ENCODE measurements around the gene GRN. TPM values are rescaled to one million over a fixed set of nuclear protein-coding genes. Genes with fewer than 3 reads are reported as not detected.

Gene GRN
- total and polyA plus RNA-seq, 2 of the 13 experiments (the other 11 are each of a cell fraction or from before 2014, with no cell fraction given): 86.6 to 143 TPM

DNA sequence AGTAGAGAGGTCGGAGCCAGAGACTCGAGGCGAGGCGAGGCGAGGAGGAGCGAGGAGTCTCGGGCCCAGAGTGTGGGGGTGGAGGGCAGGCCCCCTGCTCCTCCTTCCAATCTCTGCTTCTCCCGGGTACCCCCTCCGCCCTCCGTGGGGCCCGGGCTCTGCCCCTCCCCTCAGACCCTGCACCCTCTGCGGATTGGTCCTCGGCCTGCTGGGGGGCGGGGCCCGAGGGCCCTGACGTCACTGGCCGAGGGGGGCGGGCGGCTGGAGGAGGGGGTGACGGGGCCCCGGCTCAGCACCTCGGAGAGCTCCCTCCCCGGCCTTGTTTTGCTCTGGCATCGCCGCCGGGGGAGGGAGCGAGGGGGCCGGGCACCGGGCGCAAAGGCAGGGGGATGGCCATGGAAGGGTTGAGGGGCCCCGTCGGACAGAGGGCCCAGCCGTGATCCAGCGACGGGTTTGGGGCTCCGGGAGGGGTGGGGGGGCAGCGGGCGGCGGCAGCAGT lies 36.7 kb upstream of the GRN start, which contains the start of gene RUNDC3A (continued):
- TF ChIP-seq SKI (IDR thresholded peaks at IDR 0.05; ENCODE audit: partially characterized antibody) (no peak), ZSCAN12 (CRISPR knock-in tag; IDR thresholded peaks at IDR 0.05) (peak; percentile 96), TCF7 (IDR thresholded peaks at IDR 0.05; ENCODE audit: low read depth) (no peak), ZFP36 (IDR thresholded peaks at IDR 0.05; ENCODE audit: borderline replicate concordance, low read depth, low read length, partially characterized antibody) (no peak), TBL1XR1 (IDR thresholded peaks at IDR 0.05; ENCODE audit: borderline replicate concordance, low read length, partially characterized antibody) (no peak), SP2 (CRISPR knock-in tag; IDR thresholded peaks at IDR 0.05) (peak; percentile 61), ZNF768 (CRISPR knock-in tag; IDR thresholded peaks at IDR 0.05) (peak; percentile 73; the same call in 1 of the 2 replicates), ZFP41 (CRISPR knock-in tag; IDR thresholded peaks at IDR 0.05; ENCODE audit: borderline replicate concordance) (no peak), IKZF4 (CRISPR knock-in tag; IDR thresholded peaks at IDR 0.05; ENCODE audit: borderline replicate concordance, low read depth, not compliant biosample characterization) (no peak), ZNF136 (CRISPR knock-in tag; IDR thresholded peaks at IDR 0.05; ENCODE audit: low read depth) (no peak), ZMYM2 (CRISPR knock-in tag; IDR thresholded peaks at IDR 0.05) (no peak), ZNF33B (CRISPR knock-in tag; IDR thresholded peaks at IDR 0.05) (peak; percentile 40; the same call in 1 of the 2 replicates), RARG (CRISPR knock-in tag; IDR thresholded peaks at IDR 0.05; ENCODE audit: low read depth) (no peak), SRF (IDR thresholded peaks at IDR 0.05; ENCODE audit: low read depth, low read length) (no peak), ZNF207 (IDR thresholded peaks at IDR 0.05; ENCODE audit: borderline replicate concordance) (no peak)
- TF ChIP-seq, protein P1, sequence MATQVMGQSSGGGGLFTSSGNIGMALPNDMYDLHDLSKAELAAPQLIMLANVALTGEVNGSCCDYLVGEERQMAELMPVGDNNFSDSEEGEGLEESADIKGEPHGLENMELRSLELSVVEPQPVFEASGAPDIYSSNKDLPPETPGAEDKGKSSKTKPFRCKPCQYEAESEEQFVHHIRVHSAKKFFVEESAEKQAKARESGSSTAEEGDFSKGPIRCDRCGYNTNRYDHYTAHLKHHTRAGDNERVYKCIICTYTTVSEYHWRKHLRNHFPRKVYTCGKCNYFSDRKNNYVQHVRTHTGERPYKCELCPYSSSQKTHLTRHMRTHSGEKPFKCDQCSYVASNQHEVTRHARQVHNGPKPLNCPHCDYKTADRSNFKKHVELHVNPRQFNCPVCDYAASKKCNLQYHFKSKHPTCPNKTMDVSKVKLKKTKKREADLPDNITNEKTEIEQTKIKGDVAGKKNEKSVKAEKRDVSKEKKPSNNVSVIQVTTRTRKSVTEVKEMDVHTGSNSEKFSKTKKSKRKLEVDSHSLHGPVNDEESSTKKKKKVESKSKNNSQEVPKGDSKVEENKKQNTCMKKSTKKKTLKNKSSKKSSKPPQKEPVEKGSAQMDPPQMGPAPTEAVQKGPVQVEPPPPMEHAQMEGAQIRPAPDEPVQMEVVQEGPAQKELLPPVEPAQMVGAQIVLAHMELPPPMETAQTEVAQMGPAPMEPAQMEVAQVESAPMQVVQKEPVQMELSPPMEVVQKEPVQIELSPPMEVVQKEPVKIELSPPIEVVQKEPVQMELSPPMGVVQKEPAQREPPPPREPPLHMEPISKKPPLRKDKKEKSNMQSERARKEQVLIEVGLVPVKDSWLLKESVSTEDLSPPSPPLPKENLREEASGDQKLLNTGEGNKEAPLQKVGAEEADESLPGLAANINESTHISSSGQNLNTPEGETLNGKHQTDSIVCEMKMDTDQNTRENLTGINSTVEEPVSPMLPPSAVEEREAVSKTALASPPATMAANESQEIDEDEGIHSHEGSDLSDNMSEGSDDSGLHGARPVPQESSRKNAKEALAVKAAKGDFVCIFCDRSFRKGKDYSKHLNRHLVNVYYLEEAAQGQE (IDR thresholded peaks at IDR 0.05; ENCODE audit: borderline replicate concordance in 1 of 2, low read depth in 1 of 2, low read length in 2 of 2): peak; percentile 85 to 98
- TF ChIP-seq, protein P2, sequence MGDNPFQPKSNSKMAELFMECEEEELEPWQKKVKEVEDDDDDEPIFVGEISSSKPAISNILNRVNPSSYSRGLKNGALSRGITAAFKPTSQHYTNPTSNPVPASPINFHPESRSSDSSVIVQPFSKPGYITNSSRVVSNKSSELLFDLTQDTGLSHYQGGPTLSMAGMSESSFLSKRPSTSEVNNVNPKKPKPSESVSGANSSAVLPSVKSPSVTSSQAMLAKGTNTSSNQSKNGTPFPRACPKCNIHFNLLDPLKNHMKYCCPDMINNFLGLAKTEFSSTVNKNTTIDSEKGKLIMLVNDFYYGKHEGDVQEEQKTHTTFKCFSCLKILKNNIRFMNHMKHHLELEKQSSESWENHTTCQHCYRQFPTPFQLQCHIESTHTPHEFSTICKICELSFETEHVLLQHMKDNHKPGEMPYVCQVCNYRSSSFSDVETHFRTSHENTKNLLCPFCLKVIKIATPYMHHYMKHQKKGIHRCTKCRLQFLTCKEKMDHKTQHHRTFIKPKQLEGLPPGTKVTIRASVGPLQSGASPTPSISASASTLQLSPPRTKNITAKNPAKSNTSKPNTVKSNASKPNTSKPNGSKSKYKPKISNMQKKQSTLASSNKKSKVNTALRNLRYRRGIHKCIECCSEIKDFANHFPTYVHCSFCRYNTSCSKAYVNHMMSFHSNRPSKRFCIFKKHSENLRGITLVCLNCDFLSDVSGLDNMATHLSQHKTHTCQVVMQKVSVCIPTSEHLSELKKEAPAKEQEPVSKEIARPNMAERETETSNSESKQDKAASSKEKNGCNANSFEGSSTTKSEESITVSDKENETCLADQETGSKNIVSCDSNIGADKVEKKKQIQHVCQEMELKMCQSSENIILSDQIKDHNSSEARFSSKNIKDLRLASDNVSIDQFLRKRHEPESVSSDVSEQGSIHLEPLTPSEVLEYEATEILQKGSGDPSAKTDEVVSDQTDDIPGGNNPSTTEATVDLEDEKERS (CRISPR knock-in tag; IDR thresholded peaks at IDR 0.05): no peak
- TF ChIP-seq, protein P3, sequence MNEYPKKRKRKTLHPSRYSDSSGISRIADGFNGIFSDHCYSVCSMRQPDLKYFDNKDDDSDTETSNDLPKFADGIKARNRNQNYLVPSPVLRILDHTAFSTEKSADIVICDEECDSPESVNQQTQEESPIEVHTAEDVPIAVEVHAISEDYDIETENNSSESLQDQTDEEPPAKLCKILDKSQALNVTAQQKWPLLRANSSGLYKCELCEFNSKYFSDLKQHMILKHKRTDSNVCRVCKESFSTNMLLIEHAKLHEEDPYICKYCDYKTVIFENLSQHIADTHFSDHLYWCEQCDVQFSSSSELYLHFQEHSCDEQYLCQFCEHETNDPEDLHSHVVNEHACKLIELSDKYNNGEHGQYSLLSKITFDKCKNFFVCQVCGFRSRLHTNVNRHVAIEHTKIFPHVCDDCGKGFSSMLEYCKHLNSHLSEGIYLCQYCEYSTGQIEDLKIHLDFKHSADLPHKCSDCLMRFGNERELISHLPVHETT (CRISPR knock-in tag; conservative IDR thresholded peaks at IDR 0.05): 0 out of 2 replicates have a peak, but pooled peaks have one; percentile 54
- TF ChIP-seq, protein P4, sequence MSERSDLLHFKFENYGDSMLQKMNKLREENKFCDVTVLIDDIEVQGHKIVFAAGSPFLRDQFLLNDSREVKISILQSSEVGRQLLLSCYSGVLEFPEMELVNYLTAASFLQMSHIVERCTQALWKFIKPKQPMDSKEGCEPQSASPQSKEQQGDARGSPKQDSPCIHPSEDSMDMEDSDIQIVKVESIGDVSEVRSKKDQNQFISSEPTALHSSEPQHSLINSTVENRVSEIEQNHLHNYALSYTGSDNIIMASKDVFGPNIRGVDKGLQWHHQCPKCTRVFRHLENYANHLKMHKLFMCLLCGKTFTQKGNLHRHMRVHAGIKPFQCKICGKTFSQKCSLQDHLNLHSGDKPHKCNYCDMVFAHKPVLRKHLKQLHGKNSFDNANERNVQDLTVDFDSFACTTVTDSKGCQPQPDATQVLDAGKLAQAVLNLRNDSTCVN (CRISPR knock-in tag; IDR thresholded peaks at IDR 0.05; ENCODE audit: borderline replicate concordance): peak; percentile 70; the same call in 1 of the 2 replicates
